GM19193 (cell line): Measurements from ENCODE around the gene USP51.

ENCODE experiments used
- POLR2A ChIP-seq: IDR thresholded peaks from 4 replicates; pipeline ENCODE4 v1.6.1; 2011; ENCODE audit not compliant: insufficient read depth, insufficient read length; ENCODE audit errors: extremely low read depth

USP51 gene

GRCh38 chrX:55451141-55451540 is 38.5 kb downstream of the USP51 start:
- TF ChIP-seq POLR2A = no peak

GRCh38 chrX:55450259-55450658 is 39.4 kb downstream of the USP51 start:
- TF ChIP-seq POLR2A = no peak
